Measurements from ENCODE around the gene COL11A2. TPM values are rescaled to one million over a fixed set of nuclear protein-coding genes. Genes with fewer than 3 reads are reported as not detected.

Gene COL11A2
- polyA plus RNA-seq, 1 of the 3 experiments (the other 2 are of a cell fraction): 0.99 TPM

DNA sequence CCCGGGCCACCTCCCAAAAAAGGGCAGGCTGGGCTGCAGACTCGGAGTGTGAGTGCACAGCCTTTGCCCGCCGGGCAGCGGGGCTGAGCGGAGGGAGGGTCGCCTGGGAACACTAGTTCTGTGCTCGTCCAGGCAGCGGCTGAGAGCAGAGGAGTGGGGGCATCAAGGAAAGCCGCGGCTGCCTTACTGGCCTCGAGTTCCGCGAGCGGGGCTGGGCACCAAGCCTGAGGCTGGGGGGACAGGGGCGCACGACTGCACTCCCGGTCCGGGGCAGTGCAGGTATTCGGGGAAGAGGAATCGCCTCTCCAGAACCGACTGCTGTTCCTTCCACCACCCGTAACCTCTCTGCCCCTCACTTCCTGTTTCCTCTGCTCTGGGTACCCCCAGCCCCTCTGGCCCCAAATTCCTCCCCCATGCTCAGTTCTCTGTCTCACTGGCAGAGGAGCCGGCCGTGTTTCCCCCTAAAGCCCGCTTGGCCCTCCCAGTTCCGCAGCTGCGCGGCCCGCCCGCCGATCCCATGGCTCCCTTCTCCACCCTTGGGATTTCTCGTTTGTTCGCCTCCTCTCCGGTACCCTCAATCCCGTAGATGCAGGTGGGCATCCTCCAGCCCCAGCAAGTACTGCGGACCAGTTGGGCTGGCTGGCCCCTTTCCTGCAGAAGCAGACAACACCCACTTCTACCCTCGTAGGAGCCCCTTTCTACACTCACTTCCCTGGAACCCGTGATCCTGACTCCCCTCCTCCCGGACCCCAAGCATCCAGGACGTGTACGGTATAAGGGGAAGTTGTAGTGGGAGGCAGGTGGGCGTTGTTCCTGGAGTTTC, 21.1 kb upstream of the COL11A2 start:
- H3K36me3 ChIP-seq (replicated peaks in 1 of 2; ENCODE audit: control insufficient read depth in 1 of 2, insufficient read depth in 2 of 2, low read length in 1 of 2): peaks cover 10 to 19% of the 10 kb centered on the region in 2 experiments
- H3K9me2 ChIP-seq: no peaks in the 10 kb centered on the region
- H3K4me3 ChIP-seq (ENCODE audit: low read depth in 2 of 2, low read length in 1 of 2): peak overlapping the region; percentile 57 to 66
- peak overlapping the region; percentile 94 for H3K4me2 ChIP-seq
- H3K27me3 ChIP-seq (ENCODE audit: insufficient read depth): no peaks in the 10 kb centered on the region; the same call in 1 of the 2 replicates
- H3K9ac ChIP-seq: peak overlapping the region; percentile 31; the same call in 1 of the 2 replicates
- H3K79me2 ChIP-seq (ENCODE audit: insufficient read depth): peaks cover 5% of the 10 kb centered on the region; the same call in 1 of the 2 replicates
- TF ChIP-seq, protein P1, sequence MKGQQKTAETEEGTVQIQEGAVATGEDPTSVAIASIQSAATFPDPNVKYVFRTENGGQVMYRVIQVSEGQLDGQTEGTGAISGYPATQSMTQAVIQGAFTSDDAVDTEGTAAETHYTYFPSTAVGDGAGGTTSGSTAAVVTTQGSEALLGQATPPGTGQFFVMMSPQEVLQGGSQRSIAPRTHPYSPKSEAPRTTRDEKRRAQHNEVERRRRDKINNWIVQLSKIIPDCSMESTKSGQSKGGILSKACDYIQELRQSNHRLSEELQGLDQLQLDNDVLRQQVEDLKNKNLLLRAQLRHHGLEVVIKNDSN (IDR thresholded peaks at IDR 0.05; ENCODE audit: borderline replicate concordance, low read depth): no peak
- TF ChIP-seq ELF1 (IDR thresholded peaks at IDR 0.05): peak; percentile 18; the same call in 1 of the 2 replicates
- TF ChIP-seq EP300 (IDR thresholded peaks at IDR 0.05; ENCODE audit: borderline replicate concordance in 1 of 2, low read depth in 1 of 2, low read length in 1 of 2): 0 out of 4 replicates have a peak, but pooled peaks of 1 of the 2 experiments have one; percentile 14
- no peak for TF ChIP-seq NFIC (IDR thresholded peaks at IDR 0.05; ENCODE audit: borderline replicate concordance)
- TF ChIP-seq MXI1 (IDR thresholded peaks at IDR 0.05; ENCODE audit: low read depth, low read length): no peak
- TF ChIP-seq, protein P2, sequence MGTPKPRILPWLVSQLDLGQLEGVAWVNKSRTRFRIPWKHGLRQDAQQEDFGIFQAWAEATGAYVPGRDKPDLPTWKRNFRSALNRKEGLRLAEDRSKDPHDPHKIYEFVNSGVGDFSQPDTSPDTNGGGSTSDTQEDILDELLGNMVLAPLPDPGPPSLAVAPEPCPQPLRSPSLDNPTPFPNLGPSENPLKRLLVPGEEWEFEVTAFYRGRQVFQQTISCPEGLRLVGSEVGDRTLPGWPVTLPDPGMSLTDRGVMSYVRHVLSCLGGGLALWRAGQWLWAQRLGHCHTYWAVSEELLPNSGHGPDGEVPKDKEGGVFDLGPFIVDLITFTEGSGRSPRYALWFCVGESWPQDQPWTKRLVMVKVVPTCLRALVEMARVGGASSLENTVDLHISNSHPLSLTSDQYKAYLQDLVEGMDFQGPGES (IDR thresholded peaks at IDR 0.05; ENCODE audit: low read depth, low read length): no peak
- TF ChIP-seq FOXM1 (IDR thresholded peaks at IDR 0.05; ENCODE audit: low read depth): no peak
- TF ChIP-seq FOXJ3 (CRISPR knock-in tag; IDR thresholded peaks at IDR 0.05): no peak
- TF ChIP-seq POLR2AphosphoS5 (IDR thresholded peaks at IDR 0.05; ENCODE audit: low read depth, low read length): peak; percentile 40; the same call in 1 of the 2 replicates
- TF ChIP-seq TCF12 (IDR thresholded peaks at IDR 0.05): no peak
- TF ChIP-seq CHD2 (IDR thresholded peaks at IDR 0.05; ENCODE audit: low read length, partially characterized antibody): no peak
- TF ChIP-seq, protein P3, sequence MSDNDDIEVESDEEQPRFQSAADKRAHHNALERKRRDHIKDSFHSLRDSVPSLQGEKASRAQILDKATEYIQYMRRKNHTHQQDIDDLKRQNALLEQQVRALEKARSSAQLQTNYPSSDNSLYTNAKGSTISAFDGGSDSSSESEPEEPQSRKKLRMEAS (IDR thresholded peaks at IDR 0.05; ENCODE audit: low read depth): no peak
- TF ChIP-seq, protein P4, sequence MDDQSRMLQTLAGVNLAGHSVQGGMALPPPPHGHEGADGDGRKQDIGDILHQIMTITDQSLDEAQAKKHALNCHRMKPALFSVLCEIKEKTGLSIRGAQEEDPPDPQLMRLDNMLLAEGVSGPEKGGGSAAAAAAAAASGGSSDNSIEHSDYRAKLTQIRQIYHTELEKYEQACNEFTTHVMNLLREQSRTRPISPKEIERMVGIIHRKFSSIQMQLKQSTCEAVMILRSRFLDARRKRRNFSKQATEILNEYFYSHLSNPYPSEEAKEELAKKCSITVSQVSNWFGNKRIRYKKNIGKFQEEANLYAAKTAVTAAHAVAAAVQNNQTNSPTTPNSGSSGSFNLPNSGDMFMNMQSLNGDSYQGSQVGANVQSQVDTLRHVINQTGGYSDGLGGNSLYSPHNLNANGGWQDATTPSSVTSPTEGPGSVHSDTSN (IDR thresholded peaks at IDR 0.05): peak; percentile 27; the same call in 1 of the 2 replicates
- no peak for TF ChIP-seq RXRA (IDR thresholded peaks at IDR 0.05; ENCODE audit: borderline replicate concordance, low read depth)
- TF ChIP-seq RFX5 (IDR thresholded peaks at IDR 0.05; ENCODE audit: low read length): no peak
- TF ChIP-seq TEAD4 (IDR thresholded peaks at IDR 0.05; ENCODE audit: borderline replicate concordance, insufficient read depth): no peak
- TF ChIP-seq, protein P5, sequence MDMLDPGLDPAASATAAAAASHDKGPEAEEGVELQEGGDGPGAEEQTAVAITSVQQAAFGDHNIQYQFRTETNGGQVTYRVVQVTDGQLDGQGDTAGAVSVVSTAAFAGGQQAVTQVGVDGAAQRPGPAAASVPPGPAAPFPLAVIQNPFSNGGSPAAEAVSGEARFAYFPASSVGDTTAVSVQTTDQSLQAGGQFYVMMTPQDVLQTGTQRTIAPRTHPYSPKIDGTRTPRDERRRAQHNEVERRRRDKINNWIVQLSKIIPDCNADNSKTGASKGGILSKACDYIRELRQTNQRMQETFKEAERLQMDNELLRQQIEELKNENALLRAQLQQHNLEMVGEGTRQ (IDR thresholded peaks at IDR 0.05; ENCODE audit: borderline replicate concordance, low read depth, low read length): no peak
- H3K27ac ChIP-seq (ENCODE audit: low read depth in 2 of 2, low read length in 1 of 2): peak overlapping the region in 1 of 2 experiments; percentile 43; a peak in 1 of 4 replicates
- ChIA-PET CTCF (interaction anchor here (1.1 to 2.7 kb wide), 2 partner anchors 35 to 52 kb away, joined by 5 to 9 read pairs; no protein-coding TSS in a partner anchor), POLR2A (interaction anchor here (0.6 to 1.4 kb wide), 2 partner anchors 15 to 36 kb away, joined by 3 to 4 read pairs; no protein-coding TSS in a partner anchor)
- peak; percentile 79 for DNase-seq
- peak overlapping the region; percentile 66; the same call in 1 of the 2 replicates for H2AFZ ChIP-seq (ENCODE audit: low read depth)
- H3K4me1 ChIP-seq (ENCODE audit: control insufficient read depth in 1 of 2, insufficient read depth in 2 of 2, low read depth in 1 of 2, low read length in 1 of 2): peaks cover 4 to 25% of the 10 kb centered on the region in 2 experiments; a peak in 3 of 4 replicates
- no peaks in the 10 kb centered on the region for H4K20me1 ChIP-seq (ENCODE audit: insufficient read depth)
- no peaks in the 10 kb centered on the region for H3K9me3 ChIP-seq
- H3F3A ChIP-seq (replicated peaks; ENCODE audit: insufficient read depth): peaks cover 3% of the 10 kb centered on the region
- 7% methylated on average over 35 of the region's 43 CpGs for WGBS (ENCODE audit: low lambda C conversion rate)

Data from SK-N-SH (cell line).